ENCODE measurements around the gene DCUN1D3. TPM values are rescaled to one million over a fixed set of nuclear protein-coding genes. Genes with fewer than 3 reads are reported as not detected.

DCUN1D3 gene
- total RNA-seq, 2 experiments from 2014 or later, result 3.1 to 4.5 TPM

DNA sequence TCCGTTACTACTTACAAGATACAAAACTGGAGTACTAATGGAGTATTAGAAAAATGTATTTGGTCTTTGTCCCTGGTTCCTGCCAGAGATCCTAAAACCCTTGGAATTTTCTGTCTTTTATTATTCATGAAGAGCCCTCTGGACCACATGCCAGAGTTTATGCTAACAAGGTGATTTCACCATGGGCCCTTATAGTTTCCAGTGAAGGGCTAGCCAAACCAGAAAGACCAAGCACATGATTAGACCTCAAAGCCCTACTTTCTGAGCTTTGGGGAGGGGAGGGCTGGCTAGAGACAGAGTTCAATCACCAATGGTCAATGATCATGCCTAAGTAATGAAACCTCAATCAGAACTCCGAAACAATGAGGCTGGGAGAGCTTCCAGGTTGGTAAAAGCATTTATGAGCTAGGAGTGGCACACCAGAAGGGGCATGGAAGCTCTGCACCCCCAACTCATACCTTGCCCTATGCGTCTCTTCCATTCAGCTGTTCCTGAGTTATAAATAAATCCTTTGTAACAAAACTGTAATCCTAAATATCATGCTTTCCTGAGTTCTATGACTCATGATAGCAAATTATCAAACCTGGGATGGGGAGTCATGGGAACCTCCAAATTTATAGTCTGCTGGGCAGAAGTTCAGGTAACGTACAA, 10.4 kb downstream of the DCUN1D3 start:
- no peak for DNase-seq (ENCODE audit: low spot score)
- Histone ChIP-seq H3K4me2 (ENCODE audit: low read length) (no peak overlapping the region), H3K27ac (ENCODE audit: low read depth, low read length, poor library complexity, severe bottlenecking) (no peak overlapping the region), H2AFZ (ENCODE audit: low read length) (no peak overlapping the region), H3K79me2 (ENCODE audit: insufficient read depth, low read depth, low read length) (no peaks in the 10 kb centered on the region), H3K9me3 (ENCODE audit: low read length) (no peaks in the 10 kb centered on the region), H3K9me2 (ENCODE audit: insufficient read depth, low read length) (no peaks in the 10 kb centered on the region), H4K20me1 (ENCODE audit: insufficient read depth, low read length) (no peaks in the 10 kb centered on the region), H3K36me3 (ENCODE audit: insufficient read depth, low read length) (peaks cover 10% of the 10 kb centered on the region; the same call in 1 of the 2 replicates), H3K4me3 (ENCODE audit: low read depth, low read length, poor library complexity, severe bottlenecking) (no peak overlapping the region), H3K4me1 (ENCODE audit: insufficient read depth, low read length, poor library complexity, severe bottlenecking) (no peaks in the 10 kb centered on the region)
- TF ChIP-seq, protein P1, sequence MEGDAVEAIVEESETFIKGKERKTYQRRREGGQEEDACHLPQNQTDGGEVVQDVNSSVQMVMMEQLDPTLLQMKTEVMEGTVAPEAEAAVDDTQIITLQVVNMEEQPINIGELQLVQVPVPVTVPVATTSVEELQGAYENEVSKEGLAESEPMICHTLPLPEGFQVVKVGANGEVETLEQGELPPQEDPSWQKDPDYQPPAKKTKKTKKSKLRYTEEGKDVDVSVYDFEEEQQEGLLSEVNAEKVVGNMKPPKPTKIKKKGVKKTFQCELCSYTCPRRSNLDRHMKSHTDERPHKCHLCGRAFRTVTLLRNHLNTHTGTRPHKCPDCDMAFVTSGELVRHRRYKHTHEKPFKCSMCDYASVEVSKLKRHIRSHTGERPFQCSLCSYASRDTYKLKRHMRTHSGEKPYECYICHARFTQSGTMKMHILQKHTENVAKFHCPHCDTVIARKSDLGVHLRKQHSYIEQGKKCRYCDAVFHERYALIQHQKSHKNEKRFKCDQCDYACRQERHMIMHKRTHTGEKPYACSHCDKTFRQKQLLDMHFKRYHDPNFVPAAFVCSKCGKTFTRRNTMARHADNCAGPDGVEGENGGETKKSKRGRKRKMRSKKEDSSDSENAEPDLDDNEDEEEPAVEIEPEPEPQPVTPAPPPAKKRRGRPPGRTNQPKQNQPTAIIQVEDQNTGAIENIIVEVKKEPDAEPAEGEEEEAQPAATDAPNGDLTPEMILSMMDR (conservative IDR thresholded peaks at IDR 0.05; ENCODE audit: low read length), result no peak
- TF ChIP-seq EZH2phosphoT487 (IDR thresholded peaks at IDR 0.05; ENCODE audit: borderline replicate concordance, low read depth, low read length), result no peak
- no TSS peak for BruUV-seq (replicated peaks)
- intact Hi-C loops (cut with micrococcal nuclease; ENCODE audit: unreplicated experiment), result no loop called here
- ChIA-PET CTCF (ENCODE audit: unreplicated experiment) (no interaction called here), POLR2A (no interaction called here)

DNA sequence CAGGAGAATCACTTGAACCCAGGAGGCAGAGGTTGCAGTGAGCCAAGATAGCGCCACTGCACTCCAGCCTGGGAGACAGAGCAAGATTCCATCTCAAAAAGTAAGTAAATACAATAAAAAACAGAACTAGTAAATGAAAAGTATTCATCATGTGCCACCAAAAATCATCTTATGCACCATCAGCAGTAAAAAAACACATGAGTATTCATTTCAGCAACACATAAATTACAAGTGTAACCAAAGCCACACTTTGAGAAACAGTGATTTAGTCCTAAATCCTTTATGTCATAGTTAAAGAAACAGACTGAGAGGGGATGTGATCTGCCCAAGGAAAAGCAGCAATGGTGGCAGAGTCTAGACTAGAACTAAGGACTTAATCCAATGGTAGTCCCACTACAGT, 13.0 kb downstream of the DCUN1D3 start:
- no TSS peak for BruUV-seq (replicated peaks)

DNA sequence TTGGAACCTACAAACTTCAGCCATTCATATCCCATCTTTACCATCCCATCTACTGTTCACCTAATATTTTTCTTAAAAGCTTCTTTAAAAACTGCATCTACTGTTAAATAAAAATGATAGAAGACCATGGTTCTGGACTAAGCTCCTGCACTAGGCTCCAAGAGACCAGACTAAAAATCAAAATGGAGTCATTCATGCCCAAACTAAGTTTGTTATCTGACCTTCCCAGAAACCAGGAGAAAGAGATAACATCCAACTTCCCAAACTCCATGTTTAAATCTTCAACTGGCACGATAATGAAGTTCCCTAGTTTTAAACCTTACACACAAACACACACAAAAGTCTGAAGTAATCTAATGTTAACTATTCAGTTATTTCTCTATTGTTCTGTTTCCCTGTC, 13.8 kb downstream of the DCUN1D3 start:
- no peak for TF ChIP-seq EZH2phosphoT487 (IDR thresholded peaks at IDR 0.05; ENCODE audit: borderline replicate concordance, low read depth, low read length)
- TF ChIP-seq, protein P1 (conservative IDR thresholded peaks at IDR 0.05; ENCODE audit: low read length), result no peak
- Histone ChIP-seq H3K9me2 (ENCODE audit: insufficient read depth, low read length) (no peaks in the 10 kb centered on the region), H3K4me1 (ENCODE audit: insufficient read depth, low read length, poor library complexity, severe bottlenecking) (no peaks in the 10 kb centered on the region), H3K4me2 (ENCODE audit: low read length) (no peak overlapping the region), H4K20me1 (ENCODE audit: insufficient read depth, low read length) (no peaks in the 10 kb centered on the region), H3K9me3 (ENCODE audit: low read length) (no peaks in the 10 kb centered on the region), H3K36me3 (ENCODE audit: insufficient read depth, low read length) (0 out of 2 replicates have a peak, but pooled peaks cover 12% of the 10 kb centered on the region), H3K79me2 (ENCODE audit: insufficient read depth, low read depth, low read length) (no peaks in the 10 kb centered on the region), H3K27ac (ENCODE audit: low read depth, low read length, poor library complexity, severe bottlenecking) (no peak overlapping the region), H2AFZ (ENCODE audit: low read length) (no peak overlapping the region), H3K4me3 (ENCODE audit: low read depth, low read length, poor library complexity, severe bottlenecking) (no peak overlapping the region)
- POLR2A ChIA-PET, result no interaction called here
- no TSS peak for BruUV-seq (replicated peaks)
- DNase-seq (ENCODE audit: low spot score), result no peak
- CTCF ChIA-PET (ENCODE audit: unreplicated experiment), result no interaction called here
- intact Hi-C loops (cut with micrococcal nuclease; ENCODE audit: unreplicated experiment), result no loop called here

More for the DNA sequence above, 13.0 kb downstream of the DCUN1D3 start:
- ChIA-PET POLR2A (interaction anchor here (0.6 kb wide), 1 partner anchor 14 kb away, joined by 4 read pairs; no protein-coding TSS in a partner anchor), CTCF (ENCODE audit: unreplicated experiment) (no interaction called here)
- intact Hi-C loops (cut with micrococcal nuclease; ENCODE audit: unreplicated experiment), result no loop called here
- TF ChIP-seq, protein P1 (conservative IDR thresholded peaks at IDR 0.05; ENCODE audit: low read length), result no peak
- no peak for TF ChIP-seq EZH2phosphoT487 (IDR thresholded peaks at IDR 0.05; ENCODE audit: borderline replicate concordance, low read depth, low read length)
- Histone ChIP-seq H4K20me1 (ENCODE audit: insufficient read depth, low read length) (no peaks in the 10 kb centered on the region), H3K27ac (ENCODE audit: low read depth, low read length, poor library complexity, severe bottlenecking) (no peak overlapping the region), H3K9me3 (ENCODE audit: low read length) (no peaks in the 10 kb centered on the region), H3K9me2 (ENCODE audit: insufficient read depth, low read length) (no peaks in the 10 kb centered on the region), H3K4me2 (ENCODE audit: low read length) (no peak overlapping the region), H3K4me3 (ENCODE audit: low read depth, low read length, poor library complexity, severe bottlenecking) (no peak overlapping the region), H2AFZ (ENCODE audit: low read length) (no peak overlapping the region), H3K36me3 (ENCODE audit: insufficient read depth, low read length) (0 out of 2 replicates have a peak, but pooled peaks cover 12% of the 10 kb centered on the region), H3K79me2 (ENCODE audit: insufficient read depth, low read depth, low read length) (no peaks in the 10 kb centered on the region), H3K4me1 (ENCODE audit: insufficient read depth, low read length, poor library complexity, severe bottlenecking) (no peaks in the 10 kb centered on the region)
- no peak for DNase-seq (ENCODE audit: low spot score)
